ENCODE data around the gene PDZD2.

The PDZD2 gene

DNA sequence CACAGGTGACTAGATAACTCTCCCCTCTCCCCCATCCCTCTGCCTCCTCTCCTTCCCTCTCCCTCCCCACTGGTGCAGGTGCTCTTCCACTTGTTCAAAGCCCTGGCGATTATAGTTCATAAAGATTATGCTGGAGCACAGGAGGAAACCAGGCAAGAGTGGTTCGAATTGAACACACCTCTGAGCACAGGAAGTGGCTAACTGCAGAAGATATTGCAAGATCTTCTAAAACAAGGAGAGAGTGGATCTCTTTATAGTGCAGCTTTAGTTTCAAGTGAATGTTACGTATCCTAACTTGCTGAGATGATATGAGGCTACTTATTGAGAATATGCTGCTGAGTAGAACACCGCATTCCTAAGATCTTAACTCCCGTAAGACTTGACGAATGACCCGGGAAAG is 356.8 kb downstream of the PDZD2 start:
- TF ChIP-seq, protein P1, sequence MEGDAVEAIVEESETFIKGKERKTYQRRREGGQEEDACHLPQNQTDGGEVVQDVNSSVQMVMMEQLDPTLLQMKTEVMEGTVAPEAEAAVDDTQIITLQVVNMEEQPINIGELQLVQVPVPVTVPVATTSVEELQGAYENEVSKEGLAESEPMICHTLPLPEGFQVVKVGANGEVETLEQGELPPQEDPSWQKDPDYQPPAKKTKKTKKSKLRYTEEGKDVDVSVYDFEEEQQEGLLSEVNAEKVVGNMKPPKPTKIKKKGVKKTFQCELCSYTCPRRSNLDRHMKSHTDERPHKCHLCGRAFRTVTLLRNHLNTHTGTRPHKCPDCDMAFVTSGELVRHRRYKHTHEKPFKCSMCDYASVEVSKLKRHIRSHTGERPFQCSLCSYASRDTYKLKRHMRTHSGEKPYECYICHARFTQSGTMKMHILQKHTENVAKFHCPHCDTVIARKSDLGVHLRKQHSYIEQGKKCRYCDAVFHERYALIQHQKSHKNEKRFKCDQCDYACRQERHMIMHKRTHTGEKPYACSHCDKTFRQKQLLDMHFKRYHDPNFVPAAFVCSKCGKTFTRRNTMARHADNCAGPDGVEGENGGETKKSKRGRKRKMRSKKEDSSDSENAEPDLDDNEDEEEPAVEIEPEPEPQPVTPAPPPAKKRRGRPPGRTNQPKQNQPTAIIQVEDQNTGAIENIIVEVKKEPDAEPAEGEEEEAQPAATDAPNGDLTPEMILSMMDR (IDR thresholded peaks at IDR 0.05; ENCODE audit: control insufficient read depth, extremely low read depth, insufficient read depth) = no peak
- no peak for DNase-seq (ENCODE audit: low read depth)
- H3K4me3 ChIP-seq (ENCODE audit: low read depth, low read length) = no peak overlapping the region

DNA sequence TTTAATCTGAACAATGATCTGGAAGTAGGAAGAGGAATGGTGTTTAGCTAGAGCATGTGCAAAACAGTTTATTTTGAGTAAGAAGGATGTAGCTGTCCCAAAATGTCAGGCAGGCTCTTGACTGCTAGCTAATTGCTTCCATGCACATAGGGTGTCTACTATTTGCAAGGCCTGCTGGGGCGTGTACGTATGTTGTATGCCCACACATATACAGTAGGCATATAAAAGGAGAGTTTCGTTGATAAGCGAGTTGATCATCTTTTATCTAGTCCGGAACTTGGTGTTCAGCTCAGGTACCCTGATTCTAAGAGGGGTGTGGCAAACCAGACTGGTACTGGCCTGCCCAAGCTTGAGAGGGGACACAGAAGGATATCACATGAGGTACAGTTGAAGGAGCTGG is 358.0 kb downstream of the PDZD2 start:
- DNase-seq (ENCODE audit: low read depth) = no peak
- TF ChIP-seq, protein P1 (IDR thresholded peaks at IDR 0.05; ENCODE audit: control insufficient read depth, extremely low read depth, insufficient read depth) = no peak
- no peak overlapping the region for H3K4me3 ChIP-seq (ENCODE audit: low read depth, low read length)

DNA sequence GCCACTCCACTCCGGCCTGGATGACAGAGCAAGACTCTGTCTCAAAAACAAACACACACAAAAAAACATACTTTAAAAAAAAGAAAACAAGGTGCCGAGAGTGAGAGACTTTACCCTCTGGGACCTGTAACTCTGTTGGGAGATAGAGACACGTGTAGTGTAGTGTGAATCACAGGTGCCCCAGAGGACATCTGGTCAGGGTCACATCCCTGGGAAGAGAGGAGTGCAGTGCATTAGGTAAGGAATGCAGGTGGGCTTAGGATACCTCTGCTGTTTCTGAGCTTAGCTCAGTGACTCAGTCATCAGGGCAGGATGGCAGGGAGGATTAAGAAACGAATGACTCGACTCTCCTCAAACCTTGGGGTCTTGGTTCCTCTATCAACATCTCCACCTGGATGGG is 360.5 kb downstream of the PDZD2 start:
- TF ChIP-seq, protein P1 (IDR thresholded peaks at IDR 0.05; ENCODE audit: control insufficient read depth, extremely low read depth, insufficient read depth) = no peak
- DNase-seq (ENCODE audit: low read depth) = no peak
- H3K4me3 ChIP-seq (ENCODE audit: low read depth, low read length) = no peak overlapping the region

DNA sequence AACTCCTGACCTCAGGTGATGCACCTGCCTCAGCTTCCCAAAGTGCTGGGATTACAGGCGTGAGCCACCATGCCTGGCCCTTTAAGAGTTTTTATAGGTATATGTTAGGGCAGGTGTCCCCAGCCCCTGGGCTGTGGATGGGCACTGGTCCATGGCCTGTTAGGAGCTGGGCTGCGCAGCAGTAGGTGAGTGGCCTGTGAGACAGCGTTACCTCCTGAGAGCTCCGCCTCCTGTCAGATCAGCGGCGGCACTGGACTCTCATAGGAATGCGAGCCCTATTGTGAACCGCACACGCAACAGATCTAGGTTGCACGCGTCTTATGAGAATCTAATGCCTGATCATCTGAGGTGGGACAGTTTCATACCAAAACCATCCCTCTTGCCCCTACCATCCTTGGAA is 361.8 kb downstream of the PDZD2 start:
- DNase-seq (ENCODE audit: low read depth) = no peak
- TF ChIP-seq, protein P1 (IDR thresholded peaks at IDR 0.05; ENCODE audit: control insufficient read depth, extremely low read depth, insufficient read depth) = no peak

DNA sequence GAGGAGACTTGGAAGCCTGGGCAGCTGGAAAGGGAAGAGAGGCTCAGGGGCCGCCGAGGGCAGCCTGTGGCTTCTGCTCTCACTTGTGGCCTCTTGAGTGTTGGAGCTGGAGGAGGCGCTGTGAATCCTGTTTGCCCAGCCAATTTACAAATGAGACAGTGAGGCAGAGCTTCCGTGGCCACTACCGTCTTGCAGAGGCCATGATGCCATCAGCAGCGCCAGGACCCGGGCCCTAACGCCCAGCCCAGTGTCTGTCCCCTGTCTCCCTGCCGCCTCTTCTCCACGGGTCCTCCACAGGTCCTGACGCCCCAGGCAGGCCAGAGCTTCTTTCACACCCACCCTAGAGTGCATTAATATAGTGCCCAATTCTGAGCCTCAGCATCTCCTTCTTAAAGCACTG is 362.4 kb downstream of the PDZD2 start:
- TF ChIP-seq, protein P1 (IDR thresholded peaks at IDR 0.05; ENCODE audit: control insufficient read depth, extremely low read depth, insufficient read depth) = no peak
- H3K4me3 ChIP-seq (ENCODE audit: low read depth, low read length) = no peak overlapping the region
- no peak for DNase-seq (ENCODE audit: low read depth)

More for the DNA sequence above, 361.8 kb downstream of the PDZD2 start:
- H3K4me3 ChIP-seq (ENCODE audit: low read depth, low read length) = no peak overlapping the region

DNA sequence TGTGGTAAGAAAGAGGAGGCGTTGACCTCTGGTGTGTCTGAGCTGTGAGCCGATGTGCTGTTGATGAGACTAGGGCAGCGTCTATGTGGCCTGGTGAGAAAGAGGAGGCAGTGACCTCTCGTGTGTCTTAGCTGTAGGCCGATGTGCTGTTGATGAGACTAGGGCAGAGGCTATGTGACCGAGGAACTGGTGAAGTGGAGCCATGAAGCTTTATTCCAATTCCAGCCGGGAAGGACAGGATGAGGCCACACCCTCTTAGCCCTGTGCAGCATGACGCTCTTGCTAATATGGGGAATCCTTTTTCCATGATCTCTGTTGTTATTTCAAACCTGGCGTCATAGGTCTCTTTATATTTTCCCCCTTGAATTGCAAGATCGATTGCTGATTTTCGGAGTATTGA is 362.8 kb downstream of the PDZD2 start:
- TF ChIP-seq, protein P1 (IDR thresholded peaks at IDR 0.05; ENCODE audit: control insufficient read depth, extremely low read depth, insufficient read depth) = no peak
- no peak for DNase-seq (ENCODE audit: low read depth)
- no peak overlapping the region for H3K4me3 ChIP-seq (ENCODE audit: low read depth, low read length)

DNA sequence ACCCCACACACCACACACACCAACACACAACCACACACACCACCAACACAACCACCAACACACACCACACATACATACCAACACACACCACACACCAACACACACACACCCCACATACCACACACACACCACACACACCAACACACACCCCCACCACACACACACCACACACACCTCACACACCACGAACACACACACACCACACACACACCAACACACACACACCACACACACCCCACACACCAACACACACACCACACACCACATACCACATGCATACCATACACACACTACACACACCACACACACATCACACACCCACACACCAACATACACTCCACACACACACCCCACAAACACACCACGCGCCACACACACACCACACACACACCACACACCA is 363.8 kb downstream of the PDZD2 start:
- no peak overlapping the region for H3K4me3 ChIP-seq (ENCODE audit: low read depth, low read length)
- no peak for DNase-seq (ENCODE audit: low read depth)
- TF ChIP-seq, protein P1 (IDR thresholded peaks at IDR 0.05; ENCODE audit: control insufficient read depth, extremely low read depth, insufficient read depth) = no peak
